ENCODE data around the gene TMED4.
A peak's percentile ranks its signal among the peaks of the same experiment; 100 is the strongest.

TMED4 gene

DNA sequence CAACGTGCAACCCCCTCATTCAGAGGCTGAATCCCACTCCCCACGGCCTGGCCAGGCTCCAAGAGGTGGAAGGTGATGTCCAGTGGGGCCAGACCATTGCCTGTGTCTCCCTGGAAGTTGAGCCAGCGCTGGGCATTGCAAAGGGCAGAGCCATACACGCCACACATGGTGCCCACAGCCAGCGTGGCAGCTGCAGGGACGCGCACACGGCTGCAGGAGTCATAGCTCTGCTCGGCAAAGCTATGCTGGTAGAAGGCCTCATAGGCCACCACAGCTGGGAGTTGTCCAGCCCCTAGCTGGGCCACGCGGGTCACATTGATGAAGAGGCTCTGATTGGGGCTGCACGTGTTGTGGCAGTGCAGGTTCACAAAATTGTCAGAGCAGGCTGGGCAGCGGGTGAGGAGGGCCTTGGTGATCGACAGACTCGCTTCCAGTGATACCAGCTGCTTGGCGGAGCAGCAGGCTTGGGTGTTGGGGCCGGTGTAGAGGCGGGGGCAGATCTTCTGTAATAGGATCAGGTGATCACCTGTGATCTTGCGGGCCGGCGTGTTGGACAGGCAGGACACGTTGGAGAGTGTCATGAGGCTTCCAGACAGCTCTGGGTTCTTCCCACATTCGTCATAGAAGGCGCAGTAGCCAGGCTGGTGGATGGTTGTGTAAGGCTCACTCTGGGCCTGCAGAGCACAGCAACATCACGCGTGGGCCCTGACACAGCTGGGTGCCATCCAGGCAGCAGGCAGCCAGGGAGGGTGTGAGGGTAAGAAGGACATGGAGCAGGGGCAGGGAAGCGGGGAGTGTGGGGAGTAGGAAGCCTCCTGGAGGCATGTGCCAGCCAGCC is 42.1 kb downstream of the TMED4 start:
- DNase-seq, result no peak

DNA sequence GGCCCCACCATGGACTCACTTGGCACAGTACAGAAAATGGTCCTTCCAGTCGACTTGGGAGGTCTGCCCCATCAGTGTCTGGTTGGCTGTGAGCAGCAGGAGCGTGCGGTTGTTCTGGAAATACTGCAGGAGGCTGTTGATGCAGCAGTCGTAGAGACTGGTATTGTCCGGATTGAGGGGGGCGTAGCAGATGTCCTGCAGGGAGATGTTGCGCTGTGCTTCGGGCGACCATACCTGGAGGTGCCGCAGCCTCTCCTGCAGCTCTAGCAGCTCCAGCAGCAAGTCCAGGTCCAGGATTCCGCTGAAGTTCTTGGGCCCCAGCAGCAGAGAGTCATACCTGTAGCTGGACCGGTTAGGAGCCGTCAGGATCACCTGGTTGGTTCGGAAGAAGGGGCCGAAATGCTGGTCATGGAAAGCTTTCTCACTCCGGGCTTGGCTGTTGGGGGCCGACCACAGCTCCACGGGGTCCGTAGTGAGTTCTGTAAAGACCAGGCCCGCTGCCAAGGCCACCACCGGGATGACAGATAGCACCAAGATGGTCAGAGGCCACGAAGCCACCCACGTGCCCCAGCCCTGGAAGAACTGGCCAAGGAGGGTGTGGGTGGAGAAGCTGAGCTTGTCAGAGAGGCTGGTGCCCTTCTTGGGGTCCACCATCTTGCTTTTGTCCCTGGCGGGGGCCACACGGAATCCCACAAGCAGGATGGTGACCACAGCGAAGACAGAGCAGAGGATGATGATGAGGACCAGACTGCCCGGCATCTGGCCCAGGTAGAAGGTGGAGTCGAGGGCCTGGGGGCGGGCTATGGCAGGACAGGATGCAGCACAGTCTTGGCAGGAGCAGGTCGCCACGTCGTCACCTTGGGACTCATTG is 43.0 kb downstream of the TMED4 start:
- DNase-seq, result no peak

GRCh38 chr7:44538093-44538797 is 43.8 kb downstream of the TMED4 start:
- no peak for DNase-seq

- no peak for DNase-seq
These were observed 44.6 kb downstream of the TMED4 start for GRCh38 chr7:44537442-44537841.

- DNase-seq, result no peak
These were observed 45.9 kb downstream of the TMED4 start for GRCh38 chr7:44536090-44536489.

DNA sequence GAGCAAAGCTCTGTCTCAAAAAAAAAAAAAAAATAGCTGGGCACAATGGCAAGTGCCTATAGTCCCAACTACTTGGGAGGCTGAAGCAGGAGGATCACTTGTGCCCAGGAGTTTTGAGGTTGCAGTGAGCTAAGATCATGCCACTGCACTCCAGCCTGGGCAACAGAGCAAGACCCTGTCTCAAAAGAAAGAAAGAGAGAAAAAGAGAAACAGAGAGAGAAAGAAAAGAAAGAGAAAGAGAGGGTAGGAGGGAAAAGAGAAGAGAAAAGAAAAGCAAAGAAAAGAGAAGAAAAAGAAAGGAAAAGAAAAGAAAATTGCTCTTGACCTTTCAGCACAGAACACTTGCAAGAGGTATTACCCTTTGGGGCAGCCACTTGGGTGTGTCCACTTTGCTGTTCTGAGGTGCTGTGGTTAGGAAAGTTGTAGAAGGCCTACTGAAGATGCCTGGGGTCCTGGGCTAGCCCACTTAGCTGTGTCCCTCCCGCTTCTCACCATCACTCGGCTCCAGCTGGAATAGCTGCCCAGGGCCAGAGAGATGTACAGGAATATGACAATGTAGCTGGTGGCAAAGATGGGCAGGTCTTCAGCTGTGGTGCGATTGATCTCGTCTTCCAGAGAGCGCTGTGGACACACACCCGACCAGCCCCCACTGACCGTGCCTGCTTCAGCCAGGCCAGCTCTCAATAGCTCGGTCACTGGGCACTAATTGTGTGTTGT is 46.5 kb downstream of the TMED4 start:
- no peak for DNase-seq

DNA sequence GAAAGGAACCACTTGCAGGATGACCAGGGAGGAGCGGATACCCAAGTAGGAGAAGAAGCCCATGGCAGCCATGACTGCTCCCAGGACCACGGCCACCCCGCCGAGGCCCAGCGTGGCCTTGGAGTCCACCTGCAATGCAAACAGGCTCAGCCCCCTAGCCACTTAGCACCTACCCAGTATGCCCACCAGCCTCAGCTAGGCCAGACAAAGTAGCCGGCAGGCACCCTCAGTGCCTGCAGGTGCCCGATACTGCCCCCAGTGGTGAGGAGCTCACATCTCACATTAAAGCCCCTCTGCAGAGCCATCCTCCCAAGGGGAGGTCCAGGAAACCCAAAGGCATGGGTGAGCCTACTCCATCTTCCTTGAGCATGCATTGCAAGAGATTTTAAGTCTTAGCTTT is 47.5 kb downstream of the TMED4 start:
- peak; percentile 45 for DNase-seq

DNA sequence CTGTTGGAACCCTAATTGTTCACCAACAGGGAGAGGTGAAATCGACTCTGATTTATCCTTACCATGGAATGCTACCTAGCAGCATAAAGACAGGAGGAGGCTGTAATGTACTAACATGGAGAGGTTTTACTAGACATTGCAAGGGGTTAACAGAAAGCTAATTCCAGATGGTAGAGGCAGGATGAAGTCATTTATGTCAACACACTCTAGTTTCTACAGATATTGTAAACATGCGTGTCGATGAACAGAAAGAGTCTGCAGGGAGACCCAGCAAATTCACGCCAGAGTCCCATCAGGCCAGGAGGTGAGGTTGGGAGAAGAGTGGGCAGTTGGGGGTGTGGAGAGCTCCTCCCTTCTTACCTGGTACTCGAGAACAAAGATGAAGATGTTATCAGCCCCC is 47.9 kb downstream of the TMED4 start:
- no peak for DNase-seq

DNA sequence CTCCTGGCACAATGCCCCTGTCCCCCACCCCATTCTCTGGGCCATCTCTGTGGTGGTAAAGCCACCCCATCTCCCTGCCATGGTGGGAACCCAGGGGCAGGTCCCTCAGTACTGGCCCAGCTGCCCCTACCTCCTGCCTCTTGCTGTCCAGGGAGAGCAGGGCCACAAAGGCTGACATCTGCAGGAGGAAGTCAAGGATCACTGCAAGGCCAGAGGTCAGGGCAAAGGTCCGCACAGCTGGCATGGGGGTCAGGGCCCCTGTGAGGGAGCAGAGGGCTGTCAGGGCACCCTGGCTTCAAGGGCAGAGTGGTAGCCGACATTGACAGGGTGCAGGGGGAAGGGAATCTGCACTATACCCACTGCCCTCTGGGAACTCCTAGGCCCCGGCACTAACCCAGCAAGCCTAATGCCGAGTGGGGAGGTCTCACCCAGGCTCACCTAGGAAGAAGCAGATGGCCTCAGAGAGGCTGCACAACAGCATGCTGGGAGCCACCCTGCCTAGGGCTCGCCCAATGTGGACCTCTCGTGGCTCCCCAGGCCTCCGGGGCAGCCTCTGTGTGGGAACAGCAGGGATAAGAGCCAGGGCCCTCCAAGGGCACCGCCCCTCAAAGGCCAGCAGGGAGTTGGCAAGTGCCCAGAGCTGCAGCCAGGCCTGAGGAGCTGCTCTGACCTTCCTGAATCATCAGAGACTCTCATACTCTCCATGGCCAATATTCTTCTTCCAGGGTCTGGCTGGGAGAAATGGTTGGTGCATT is 48.6 kb downstream of the TMED4 start:
- DNase-seq, result no peak

DNA sequence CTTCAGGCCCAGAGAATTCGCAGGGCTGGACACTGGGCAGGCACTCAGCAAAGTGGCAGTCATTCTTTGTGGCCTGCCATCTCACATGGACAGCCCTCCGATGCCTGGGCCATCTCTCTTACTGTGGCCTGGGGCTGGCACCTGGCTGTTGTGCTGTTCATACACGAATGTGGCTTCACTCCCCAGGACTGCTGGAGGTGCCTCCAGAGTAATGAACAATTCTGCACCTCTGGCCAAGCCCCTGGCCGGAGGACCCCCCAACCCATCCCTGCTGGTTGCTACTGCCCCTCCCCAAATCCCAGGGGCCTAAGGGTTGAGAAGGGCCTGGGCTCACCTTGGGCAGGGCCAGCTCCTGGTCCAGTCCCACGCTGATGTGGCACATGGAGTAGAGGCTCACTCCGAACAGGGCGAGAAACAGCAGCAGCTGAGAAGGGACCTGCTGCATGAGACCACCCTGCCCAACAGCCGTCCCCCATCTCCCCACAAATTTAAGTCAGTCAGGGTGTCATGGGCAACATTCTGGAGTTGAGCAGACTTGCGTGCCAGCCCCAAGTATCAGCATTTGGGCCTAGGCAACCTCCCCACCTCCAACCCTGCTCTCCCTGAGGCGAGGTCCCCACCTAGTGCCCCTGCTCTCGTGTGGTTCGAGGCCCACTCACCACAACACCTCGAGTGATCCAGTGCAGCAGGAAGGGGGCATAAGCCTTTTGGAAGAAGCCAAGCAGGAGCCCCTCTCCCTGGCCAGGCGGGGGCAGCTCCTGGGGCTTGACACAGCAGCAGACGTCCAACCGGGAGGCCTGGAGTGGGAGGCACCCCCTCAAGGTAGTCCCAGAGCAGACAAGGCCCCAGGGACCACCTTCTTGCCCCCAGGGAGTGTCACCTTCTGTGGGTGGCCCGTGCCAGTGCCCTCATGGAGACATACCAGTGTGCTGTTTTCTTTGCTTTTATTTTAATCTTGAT is 50.3 kb downstream of the TMED4 start:
- DNase-seq, result no peak

- no peak for DNase-seq
These were observed 51.0 kb downstream of the TMED4 start for GRCh38 chr7:44530990-44531389.
